Chondrocyte (in vitro differentiated cells): ENCODE measurements around the gene ZBTB25. TPM values are rescaled to one million over a fixed set of nuclear protein-coding genes. Genes with fewer than 3 reads are reported as not detected.

Experiments
- DNase-seq: peaks from one replicate; pipeline ENCODE4 v3.0.0; 2021; ENCODE audit warnings: mixed read lengths, low spot score
- H3K27ac Mint-ChIP-seq: one replicate; pipeline ENCODE4 v1.8.0; 2021; ENCODE audit warnings: mild to moderate bottlenecking, moderate library complexity, mixed read lengths; ENCODE audit not compliant: unreplicated experiment
- H3K27me3 Mint-ChIP-seq: 2 replicates; pipeline ENCODE4 v1.8.0; 2021; ENCODE audit warnings: low read depth, mixed read lengths
- H3K36me3 Mint-ChIP-seq: 2 replicates; pipeline ENCODE4 v1.8.0; 2021; ENCODE audit warnings: low read depth, mixed read lengths
- H3K4me1 Mint-ChIP-seq: 2 replicates; pipeline ENCODE4 v1.8.0; 2021; ENCODE audit warnings: low read depth, mild to moderate bottlenecking, mixed read lengths
- H3K4me3 Mint-ChIP-seq: one replicate; pipeline ENCODE4 v1.8.0; 2021; ENCODE audit warnings: mild to moderate bottlenecking, moderate library complexity, mixed read lengths; ENCODE audit not compliant: unreplicated experiment
- H3K9me3 Mint-ChIP-seq: 2 replicates; pipeline ENCODE4 v1.8.0; 2021; ENCODE audit warnings: low read depth, mixed read lengths
- CTCF ChIP-seq: fragments of 200-600 bp; sonication (generic); IDR thresholded peaks from 2 replicates; pipeline ENCODE4 v1.5.0; 2021; ENCODE audit warnings: antibody characterized with exemption, mild to moderate bottlenecking, moderate library complexity
- total RNA-seq: library from RNA; stranded (reverse); gene quantifications from 3 replicates; pipeline ENCODE4 v1.2.1, GENCODE V29; 2021

The ZBTB25 gene
- total RNA-seq, 1 donor from 2014 or later, result 9.7 TPM

DNA sequence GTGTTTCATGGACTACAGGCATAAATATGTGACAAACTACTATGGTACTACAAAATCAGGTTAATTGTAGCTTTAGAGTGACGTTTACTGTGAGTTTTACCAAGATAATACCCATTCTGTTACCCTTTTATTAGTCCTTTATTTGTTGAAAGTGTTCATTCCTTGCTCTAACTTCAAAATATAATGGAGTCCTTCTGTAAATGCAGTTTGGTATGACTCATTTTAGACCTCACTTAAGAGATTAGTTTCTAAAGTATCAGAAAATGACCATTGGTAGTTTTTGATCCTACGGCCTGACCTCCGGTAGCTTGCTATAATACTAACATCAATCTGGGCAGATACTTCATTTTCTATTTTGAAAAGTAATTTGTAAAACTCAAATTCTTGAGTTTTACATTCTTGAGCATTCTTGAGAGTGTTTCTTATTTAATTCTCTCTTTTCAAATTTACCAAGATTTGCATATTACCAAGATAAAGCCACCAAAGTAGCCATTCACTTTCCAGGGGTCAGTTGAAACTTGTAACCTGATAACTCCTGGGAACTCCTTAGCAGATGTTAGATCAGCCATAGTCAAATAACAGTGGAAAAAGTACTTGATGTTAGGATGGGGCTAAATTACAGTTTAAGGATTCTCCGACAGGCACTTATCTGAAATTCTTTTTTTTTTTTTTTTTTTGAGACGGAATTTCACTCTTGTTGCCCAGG is 41.1 kb upstream of the ZBTB25 start:
- Mint-ChIP-seq H3K4me3 (no peak overlapping the region), H3K27ac (no peak overlapping the region), H3K4me1 (peaks cover 16% of the 10 kb centered on the region), H3K27me3 (no peaks in the 10 kb centered on the region), H3K9me3 (peaks cover 2% of the 10 kb centered on the region), H3K36me3 (no peaks in the 10 kb centered on the region)
- no peak for DNase-seq
- no peak for TF ChIP-seq CTCF

DNA sequence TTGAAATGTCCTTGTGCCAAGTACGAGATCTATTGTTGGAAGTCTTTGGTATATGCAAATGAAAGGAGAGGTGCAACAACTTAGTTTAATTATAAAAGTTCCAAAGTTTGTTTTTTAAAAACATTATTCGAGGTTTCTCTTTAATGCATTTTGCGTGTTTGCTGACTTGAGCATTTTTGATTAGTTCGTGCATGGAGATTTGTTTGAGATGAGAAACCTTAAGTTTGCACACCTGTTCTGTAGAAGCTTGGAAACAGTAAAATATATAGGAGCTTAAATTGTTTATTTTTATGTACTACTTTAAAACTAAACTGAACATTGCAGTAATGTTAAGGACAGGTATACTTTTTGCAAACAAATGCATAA is 39.2 kb upstream of the ZBTB25 start:
- no peak overlapping the region for H3K27ac Mint-ChIP-seq
- no peaks in the 10 kb centered on the region for H3K27me3 Mint-ChIP-seq
- H3K36me3 Mint-ChIP-seq, result no peaks in the 10 kb centered on the region
- peaks cover 17% of the 10 kb centered on the region for H3K4me1 Mint-ChIP-seq
- no peak for TF ChIP-seq CTCF
- peaks cover 2% of the 10 kb centered on the region for H3K9me3 Mint-ChIP-seq
- DNase-seq, result no peak
- no peak overlapping the region for H3K4me3 Mint-ChIP-seq

DNA sequence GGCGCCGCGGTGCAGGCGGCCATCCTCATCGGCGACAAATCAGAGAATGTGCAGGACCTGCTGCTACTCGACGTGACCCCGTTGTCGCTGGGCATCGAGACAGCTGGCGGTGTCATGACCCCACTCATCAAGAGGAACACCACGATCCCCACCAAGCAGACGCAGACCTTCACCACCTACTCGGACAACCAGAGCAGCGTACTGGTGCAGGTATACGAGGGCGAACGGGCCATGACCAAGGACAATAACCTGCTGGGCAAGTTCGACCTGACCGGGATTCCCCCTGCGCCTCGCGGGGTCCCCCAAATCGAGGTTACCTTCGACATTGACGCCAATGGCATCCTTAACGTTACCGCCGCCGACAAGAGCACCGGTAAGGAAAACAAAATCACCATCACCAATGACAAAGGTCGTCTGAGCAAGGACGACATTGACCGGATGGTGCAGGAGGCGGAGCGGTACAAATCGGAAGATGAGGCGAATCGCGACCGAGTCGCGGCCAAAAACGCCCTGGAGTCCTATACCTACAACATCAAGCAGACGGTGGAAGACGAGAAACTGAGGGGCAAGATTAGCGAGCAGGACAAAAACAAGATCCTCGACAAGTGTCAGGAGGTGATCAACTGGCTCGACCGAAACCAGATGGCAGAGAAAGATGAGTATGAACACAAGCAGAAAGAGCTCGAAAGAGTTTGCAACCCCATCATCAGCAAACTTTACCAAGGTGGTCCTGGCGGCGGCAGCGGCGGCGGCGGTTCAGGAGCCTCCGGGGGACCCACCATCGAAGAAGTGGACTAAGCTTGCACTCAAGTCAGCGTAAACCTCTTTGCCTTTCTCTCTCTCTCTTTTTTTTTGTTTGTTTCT is 38.6 kb upstream of the ZBTB25 start:
- Mint-ChIP-seq H3K27ac (no peak overlapping the region), H3K9me3 (peaks cover 2% of the 10 kb centered on the region), H3K4me1 (peaks cover 17% of the 10 kb centered on the region), H3K36me3 (no peaks in the 10 kb centered on the region), H3K27me3 (no peaks in the 10 kb centered on the region), H3K4me3 (no peak overlapping the region)
- no peak for DNase-seq
- no peak for TF ChIP-seq CTCF

DNA sequence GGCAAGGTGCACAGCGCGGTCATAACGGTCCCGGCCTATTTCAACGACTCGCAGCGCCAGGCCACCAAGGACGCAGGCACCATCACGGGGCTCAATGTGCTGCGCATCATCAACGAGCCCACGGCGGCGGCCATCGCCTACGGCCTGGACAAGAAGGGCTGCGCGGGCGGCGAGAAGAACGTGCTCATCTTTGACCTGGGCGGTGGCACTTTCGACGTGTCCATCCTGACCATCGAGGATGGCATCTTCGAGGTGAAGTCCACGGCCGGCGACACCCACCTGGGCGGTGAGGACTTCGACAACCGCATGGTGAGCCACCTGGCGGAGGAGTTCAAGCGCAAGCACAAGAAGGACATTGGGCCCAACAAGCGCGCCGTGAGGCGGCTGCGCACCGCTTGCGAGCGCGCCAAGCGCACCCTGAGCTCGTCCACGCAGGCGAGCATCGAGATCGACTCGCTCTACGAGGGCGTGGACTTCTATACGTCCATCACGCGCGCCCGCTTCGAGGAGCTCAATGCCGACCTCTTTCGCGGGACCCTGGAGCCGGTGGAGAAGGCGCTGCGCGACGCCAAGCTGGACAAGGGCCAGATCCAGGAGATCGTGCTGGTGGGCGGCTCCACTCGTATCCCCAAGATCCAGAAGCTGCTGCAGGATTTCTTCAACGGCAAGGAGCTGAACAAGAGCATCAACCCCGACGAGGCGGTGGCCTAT is 37.8 kb upstream of the ZBTB25 start:
- no peaks in the 10 kb centered on the region for H3K27me3 Mint-ChIP-seq
- no peak for TF ChIP-seq CTCF
- H3K4me1 Mint-ChIP-seq, result peaks cover 25% of the 10 kb centered on the region
- no peak overlapping the region for H3K27ac Mint-ChIP-seq
- no peak overlapping the region for H3K4me3 Mint-ChIP-seq
- no peaks in the 10 kb centered on the region for H3K36me3 Mint-ChIP-seq
- DNase-seq, result no peak
- H3K9me3 Mint-ChIP-seq, result peaks cover 2% of the 10 kb centered on the region
